ENCODE measurements around the gene MEF2C.
"Not testable (repeated sequence)": the region's sequence is repeated elsewhere in the genome, so short reads cannot be mapped to it uniquely, and the experiment has no call there.

MEF2C gene

GRCh38 chr5:88860501-88860900, 22.5 kb downstream of the MEF2C start:
- no peak for DNase-seq

GRCh38 chr5:88858392-88858791, 24.6 kb downstream of the MEF2C start:
- no peak for DNase-seq

- DNase-seq = not testable (repeated sequence)
Measured at GRCh38 chr5:88856381-88856780, 26.6 kb downstream of the MEF2C start.

GRCh38 chr5:88854769-88855168, 28.2 kb downstream of the MEF2C start:
- no peak for DNase-seq

- no peak for DNase-seq
Measured at GRCh38 chr5:88847420-88847819, 35.6 kb downstream of the MEF2C start.

GRCh38 chr5:88846434-88846833, 36.5 kb downstream of the MEF2C start:
- no peak for DNase-seq

GRCh38 chr5:88845081-88845697, 37.8 kb downstream of the MEF2C start:
- no peak for DNase-seq

- no peak for DNase-seq
Measured at GRCh38 chr5:88842784-88843183, 40.2 kb downstream of the MEF2C start.

- DNase-seq = no peak
Measured at GRCh38 chr5:88841212-88841611, 41.8 kb downstream of the MEF2C start.

GRCh38 chr5:88840495-88840894, 42.5 kb downstream of the MEF2C start:
- no peak for DNase-seq

- no peak for DNase-seq
Measured at GRCh38 chr5:88839238-88839637, 43.7 kb downstream of the MEF2C start.

- DNase-seq = no peak
Measured at GRCh38 chr5:88838500-88838899, 44.5 kb downstream of the MEF2C start.

GRCh38 chr5:88837817-88838216, 45.2 kb downstream of the MEF2C start:
- DNase-seq = no peak

GRCh38 chr5:88837222-88837621, 45.8 kb downstream of the MEF2C start:
- no peak for DNase-seq

GRCh38 chr5:88836195-88836838, 46.7 kb downstream of the MEF2C start:
- no peak for DNase-seq

- no peak for DNase-seq
Measured at GRCh38 chr5:88834499-88834898, 48.5 kb downstream of the MEF2C start.

GRCh38 chr5:88834131-88834462, 48.9 kb downstream of the MEF2C start:
- DNase-seq = no peak

- DNase-seq = no peak
Measured at GRCh38 chr5:88833371-88834130, 49.4 kb downstream of the MEF2C start.

- DNase-seq = no peak
Measured at GRCh38 chr5:88831816-88832215, 51.2 kb downstream of the MEF2C start.

GRCh38 chr5:88830567-88830966, 52.4 kb downstream of the MEF2C start:
- DNase-seq = no peak

- no peak for DNase-seq
Measured at GRCh38 chr5:88829775-88830174, 53.2 kb downstream of the MEF2C start.

- DNase-seq = no peak
Measured at GRCh38 chr5:88829054-88829453, 53.9 kb downstream of the MEF2C start.

- no peak for DNase-seq
Measured at GRCh38 chr5:88827997-88828396, 55.0 kb downstream of the MEF2C start.

All from NK-92 treated with Interleukin-12 subunit alpha and Interleukin-12 subunit beta, amount 100 ng/mL, for 24 hours (cell line).